GM21576 (cell line): ENCODE results near the gene ISM1.

Experiments used
- ATAC-seq: cut with Tn5 transposase; IDR thresholded peaks from one replicate; pipeline ENCODE4 v1.9.1; 2021; ENCODE audit warnings: mild to moderate bottlenecking, moderate library complexity; ENCODE audit not compliant: unreplicated experiment

ISM1 gene

GRCh38 chr20:13278812-13279570 is 57.9 kb downstream of the ISM1 start:
- ATAC-seq = no peak

DNA sequence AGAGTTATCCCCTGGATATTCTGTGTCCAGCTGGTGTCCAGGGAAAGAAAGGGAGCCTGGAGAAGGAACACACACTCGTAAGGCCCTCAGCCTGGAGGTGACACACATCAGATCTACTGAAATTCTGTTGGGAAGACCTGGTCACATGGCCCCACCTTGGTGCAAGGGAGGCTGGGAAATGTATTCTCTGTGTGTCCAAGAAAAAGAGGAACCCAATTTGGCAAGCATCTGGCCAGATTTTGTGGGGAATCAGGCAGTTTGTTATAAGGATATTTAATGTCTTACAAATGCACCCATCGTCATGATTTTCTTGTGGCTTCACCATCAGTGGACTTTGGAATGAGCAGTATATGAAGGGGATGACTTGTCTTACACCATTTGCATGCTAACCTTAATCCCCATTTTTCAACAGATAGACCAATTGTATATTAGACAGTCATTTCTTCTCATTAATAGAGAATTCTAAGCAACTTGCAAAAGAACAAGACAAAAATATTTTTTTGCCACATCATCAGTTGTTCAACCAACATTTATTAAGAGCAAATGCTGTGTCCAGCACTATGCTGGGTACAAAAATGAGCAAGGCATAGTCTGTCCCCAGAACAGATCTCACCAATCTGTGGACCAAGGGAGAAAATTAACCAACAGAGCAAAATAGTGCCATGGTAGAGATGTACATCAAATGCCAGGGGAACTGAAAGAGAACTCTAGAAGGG is 59.7 kb downstream of the ISM1 start:
- no peak for ATAC-seq

DNA sequence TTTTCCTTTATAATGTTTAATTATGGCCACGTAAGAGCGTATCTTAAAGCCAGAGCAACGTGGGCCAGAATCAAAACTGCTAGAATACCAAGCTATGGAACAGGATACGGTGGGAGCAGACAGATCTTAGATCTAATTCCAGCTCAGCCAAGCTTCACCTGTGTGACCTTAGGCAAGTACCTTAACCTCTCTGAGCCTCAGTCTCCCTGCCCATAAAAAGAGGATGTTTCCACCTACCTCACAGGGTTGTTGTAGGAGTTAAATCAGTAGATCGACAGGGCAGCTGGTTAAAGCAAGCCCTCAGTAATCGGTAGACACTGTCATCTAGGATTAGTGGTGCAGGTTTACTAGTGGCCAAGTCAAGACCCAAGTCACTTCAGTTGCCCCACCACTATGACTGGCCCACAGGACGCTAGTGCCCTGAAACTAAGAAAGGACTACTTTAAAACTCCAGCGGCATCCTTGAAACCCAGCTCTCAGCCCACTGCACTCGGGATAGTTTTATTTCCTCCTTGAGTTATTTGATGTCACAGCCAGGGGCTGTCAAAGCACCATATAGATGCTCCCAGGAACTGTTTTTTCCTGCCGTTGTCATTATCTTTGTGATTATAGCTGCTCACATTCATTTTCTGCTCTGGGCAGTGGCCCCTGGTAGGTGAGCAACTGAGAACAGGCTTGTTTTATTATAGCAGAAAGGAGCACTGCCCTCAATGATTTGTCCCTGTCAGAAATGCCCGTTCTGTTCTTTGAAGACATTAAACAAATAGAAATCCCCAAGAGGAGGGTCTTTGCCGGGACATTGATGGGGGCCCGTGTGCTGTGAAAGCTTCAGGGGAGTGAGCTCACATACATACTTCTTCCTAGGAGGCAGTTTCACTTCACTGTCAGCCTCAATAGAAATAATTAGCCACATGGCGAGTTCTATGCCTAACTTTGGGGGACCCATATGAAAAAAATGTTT is 63.1 kb downstream of the ISM1 start:
- ATAC-seq = no peak

DNA sequence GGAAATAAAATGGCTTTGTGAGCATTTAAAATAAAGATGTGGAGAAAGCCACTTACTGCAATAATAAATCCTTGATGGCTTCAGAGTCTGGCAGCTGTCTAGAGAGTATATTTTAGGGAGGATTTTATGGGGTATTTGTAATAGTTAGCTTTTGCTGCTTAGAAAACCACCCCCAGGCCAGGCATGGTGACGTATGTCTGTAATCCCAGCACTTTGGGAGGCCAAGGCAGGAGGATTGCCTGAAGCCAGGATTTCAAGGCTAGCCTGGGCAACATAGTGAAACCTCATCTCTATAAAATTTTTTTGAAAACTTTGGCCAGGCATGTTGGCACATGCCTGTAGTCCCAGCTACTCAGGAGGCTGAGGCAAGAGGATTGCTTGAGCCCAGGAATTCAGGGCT is 63.8 kb downstream of the ISM1 start:
- ATAC-seq = no peak

- no peak for ATAC-seq
These were observed 64.3 kb downstream of the ISM1 start for GRCh38 chr20:13285408-13285807.

DNA sequence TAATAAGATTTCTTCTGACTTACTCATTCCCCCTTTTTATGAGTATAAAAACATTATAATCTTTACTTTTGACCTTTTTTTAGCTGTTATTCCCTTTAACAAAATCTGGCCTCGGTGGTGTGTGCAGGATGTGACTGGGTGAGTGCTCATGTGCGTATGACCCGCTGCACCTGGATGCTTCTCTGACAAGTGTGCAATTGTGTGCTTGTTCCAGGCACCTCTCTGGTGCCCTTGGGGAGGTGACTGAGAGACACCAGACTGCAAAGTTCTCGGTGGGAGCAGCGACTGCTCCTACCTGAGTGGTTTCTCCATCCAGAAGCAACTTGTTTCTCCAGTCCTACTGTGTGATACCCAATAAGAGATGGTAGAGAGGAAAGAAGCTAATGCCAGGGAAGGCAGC is 65.0 kb downstream of the ISM1 start:
- no peak for ATAC-seq

- no peak for ATAC-seq
These were observed 65.5 kb downstream of the ISM1 start for GRCh38 chr20:13286607-13287006.

GRCh38 chr20:13288357-13288756 is 67.3 kb downstream of the ISM1 start:
- ATAC-seq = no peak

DNA sequence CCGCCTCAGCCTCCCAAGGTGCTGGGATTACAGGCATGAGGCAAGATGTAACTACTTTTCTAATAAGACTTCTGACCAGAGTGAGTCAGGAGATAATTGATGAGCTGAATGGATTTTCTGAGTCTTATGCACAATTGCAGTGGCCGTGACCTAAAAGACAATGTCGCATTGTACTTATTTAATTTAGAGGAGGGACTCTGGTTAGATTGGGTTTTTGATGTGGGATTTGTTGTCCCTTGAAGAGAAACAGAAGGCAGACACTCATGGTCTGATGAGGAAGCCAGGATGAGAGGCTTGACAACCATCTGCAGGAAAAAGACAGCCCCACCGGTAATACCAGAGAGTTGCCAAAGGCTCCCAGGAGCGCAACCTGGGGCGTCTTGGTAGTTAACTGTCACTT is 68.0 kb downstream of the ISM1 start:
- ATAC-seq = no peak

DNA sequence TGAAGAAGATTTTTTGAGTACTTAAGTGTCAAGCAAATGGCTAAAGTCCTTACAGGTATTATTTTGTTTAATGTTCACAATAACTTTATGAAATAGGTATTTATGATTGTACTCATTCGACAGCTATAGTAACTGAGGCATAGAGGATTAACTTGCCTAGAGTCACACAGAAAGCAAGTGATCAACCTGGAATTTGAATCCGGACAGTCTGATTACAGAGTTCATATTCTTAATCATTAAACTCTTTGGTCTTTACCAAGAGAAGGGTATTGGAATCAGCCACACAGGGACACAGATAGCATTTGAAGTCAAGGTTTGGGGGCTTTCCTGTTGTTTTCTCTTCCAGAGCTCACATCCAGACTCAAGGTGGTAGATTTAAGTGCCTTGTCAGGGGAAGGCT is 69.7 kb downstream of the ISM1 start:
- no peak for ATAC-seq

GRCh38 chr20:13291157-13291556 is 70.1 kb downstream of the ISM1 start:
- ATAC-seq = no peak

- ATAC-seq = no peak
These were observed 71.3 kb downstream of the ISM1 start for GRCh38 chr20:13292201-13292885.

- no peak for ATAC-seq
These were observed 73.4 kb downstream of the ISM1 start for GRCh38 chr20:13294522-13294921.

DNA sequence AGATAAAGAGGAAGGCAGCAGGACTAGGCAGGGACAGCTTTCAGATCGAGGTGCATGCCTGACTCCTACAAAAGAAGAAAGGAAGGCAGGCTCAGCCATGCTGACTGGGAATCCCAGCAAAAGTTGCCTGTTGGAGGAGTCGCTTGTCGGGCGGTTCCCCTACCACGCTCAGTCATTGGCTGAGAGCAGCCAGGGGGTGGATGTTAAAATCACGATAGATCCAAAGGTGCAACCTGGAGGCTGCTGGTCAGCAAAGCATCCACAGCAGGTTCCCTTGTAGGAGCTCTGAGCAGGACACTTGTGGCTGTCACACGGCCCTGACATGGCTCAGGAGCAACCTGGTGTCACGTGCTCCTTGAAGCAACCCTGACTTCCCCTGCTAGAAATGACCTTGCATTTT is 74.6 kb downstream of the ISM1 start:
- ATAC-seq = no peak

- ATAC-seq = no peak
These were observed 75.0 kb downstream of the ISM1 start for GRCh38 chr20:13296070-13296469.

DNA sequence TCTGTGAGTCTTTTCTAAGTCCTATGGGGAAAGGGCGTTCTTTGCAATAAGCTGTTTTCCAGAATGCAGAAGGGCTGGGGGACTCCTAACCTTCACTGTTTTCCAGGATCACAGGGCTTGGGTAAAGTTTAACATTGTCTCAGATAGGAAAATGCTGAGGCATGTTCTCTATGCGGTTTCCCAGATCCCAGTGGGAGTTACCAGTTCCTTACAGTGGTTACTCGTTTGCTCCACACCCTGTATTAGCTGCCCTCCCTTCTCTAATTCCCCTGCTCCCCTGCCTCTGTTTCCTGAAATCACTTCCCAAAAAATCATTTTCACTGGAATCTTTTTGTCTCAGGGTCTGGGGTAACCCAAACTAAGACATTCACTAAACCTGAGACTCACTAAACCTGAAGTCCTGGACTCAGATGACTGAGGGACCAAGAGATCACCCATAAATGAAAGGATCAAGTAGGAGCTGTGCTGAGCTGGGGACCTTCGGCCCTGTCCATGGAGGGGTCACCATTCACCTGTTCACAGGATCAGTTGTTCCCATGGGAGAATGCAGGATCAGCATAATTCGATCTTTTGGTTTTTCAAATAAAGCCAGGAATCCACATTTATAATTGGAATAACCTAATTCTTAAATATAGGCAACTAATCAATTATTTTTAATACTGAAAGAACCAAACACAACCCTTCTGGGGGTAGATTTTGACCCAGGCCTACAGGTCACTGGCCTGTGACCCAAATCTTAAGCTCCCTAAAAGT is 76.2 kb downstream of the ISM1 start:
- ATAC-seq = no peak

DNA sequence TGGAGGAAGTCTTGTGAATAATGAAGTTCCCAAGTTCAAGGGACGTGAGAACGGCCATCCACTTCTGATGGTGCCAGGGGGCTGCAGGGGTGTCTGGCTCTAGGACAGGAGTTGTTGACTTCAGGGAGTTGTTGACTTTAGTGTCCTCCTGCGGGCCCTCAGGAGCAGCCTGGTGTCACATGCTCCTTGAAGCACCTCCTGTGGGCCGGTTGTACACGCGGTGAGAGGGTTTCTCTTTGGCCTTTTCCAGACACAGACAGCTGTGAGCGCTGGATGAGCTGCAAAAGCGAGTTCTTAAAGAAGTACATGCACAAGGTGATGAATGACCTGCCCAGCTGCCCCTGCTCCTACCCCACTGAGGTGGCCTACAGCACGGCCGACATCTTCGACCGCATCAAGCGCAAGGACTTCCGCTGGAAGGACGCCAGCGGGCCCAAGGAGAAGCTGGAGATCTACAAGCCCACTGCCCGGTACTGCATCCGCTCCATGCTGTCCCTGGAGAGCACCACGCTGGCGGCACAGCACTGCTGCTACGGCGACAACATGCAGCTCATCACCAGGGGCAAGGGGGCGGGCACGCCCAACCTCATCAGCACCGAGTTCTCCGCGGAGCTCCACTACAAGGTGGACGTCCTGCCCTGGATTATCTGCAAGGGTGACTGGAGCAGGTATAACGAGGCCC is 77.8 kb downstream of the ISM1 start:
- ATAC-seq = no peak

GRCh38 chr20:13299401-13299800 is 78.3 kb downstream of the ISM1 start:
- no peak for ATAC-seq

DNA sequence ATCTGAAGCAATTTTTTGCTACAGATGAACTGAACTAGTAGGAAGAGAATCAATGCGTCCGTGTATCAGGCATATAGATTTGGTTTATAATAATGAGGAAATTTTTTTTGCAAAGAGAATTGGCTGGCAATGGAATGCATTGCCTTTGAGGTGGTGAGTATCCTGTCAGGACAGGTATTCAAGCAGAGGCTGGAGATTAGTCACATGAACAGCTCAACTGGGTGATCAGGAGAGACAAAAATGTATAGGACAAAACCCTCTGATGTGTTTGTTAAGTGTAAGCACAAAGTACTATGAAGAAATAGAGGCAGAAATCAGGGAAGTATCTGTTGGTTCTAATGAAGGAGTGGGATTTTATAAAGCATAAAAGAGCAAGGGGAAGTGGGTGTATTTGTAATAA is 80.5 kb downstream of the ISM1 start:
- ATAC-seq = no peak
